WTC11 (cell line): ENCODE measurements around the gene GRID2. TPM values are rescaled to one million over a fixed set of nuclear protein-coding genes. Genes with fewer than 3 reads are reported as not detected.

Experiments
- ATAC-seq: fragments of 200-7000 bp; cut with Tn5 transposase; 2 replicates; pipeline ENCODE4 v1.10.0; 2021; ENCODE audit warnings: mild to moderate bottlenecking, moderate library complexity
- CTCF ChIA-PET: fragments of 300-600 bp; sonication (Branson Sonifier 250); formaldehyde crosslinking; loops from one replicate; lab custom pipeline; 2021; ENCODE audit warnings: antibody characterized with exemption; lab: Charles Lee
- POLR2A ChIA-PET: fragments of 350-600 bp; sonication (Branson Sonifier 250); formaldehyde crosslinking; loops from one replicate; lab custom pipeline; 2021; ENCODE audit warnings: antibody characterized with exemption; lab: Charles Lee
- DNase-seq: peaks from one replicate; pipeline ENCODE4 v3.0.0; 2021; ENCODE audit warnings: low spot score
- H3K27ac Mint-ChIP-seq: 2 replicates; pipeline ENCODE4 v1.8.0; 2021; ENCODE audit warnings: mixed read lengths
- H3K27me3 Mint-ChIP-seq: 2 replicates; pipeline ENCODE4 v1.8.0; 2021; ENCODE audit warnings: low read depth, mild to moderate bottlenecking, moderate library complexity, mixed read lengths
- H3K36me3 Mint-ChIP-seq: 2 replicates; pipeline ENCODE4 v1.8.0; 2021; ENCODE audit warnings: mixed read lengths
- H3K4me1 Mint-ChIP-seq: 2 replicates; pipeline ENCODE4 v1.8.0; 2022; ENCODE audit warnings: mixed read lengths
- H3K4me3 Mint-ChIP-seq: 2 replicates; pipeline ENCODE4 v1.8.0; 2021; ENCODE audit warnings: mild to moderate bottlenecking, moderate library complexity, mixed read lengths
- H3K9me3 Mint-ChIP-seq: 2 replicates; pipeline ENCODE4 v1.8.0; 2021; ENCODE audit warnings: mixed read lengths
- ARID4B ChIP-seq: sonication (generic); formaldehyde crosslinking; IDR thresholded peaks from 2 replicates; pipeline ENCODE4 v1.8.0; 2023; ENCODE audit warnings: missing genetic modification reagents, mild to moderate bottlenecking, borderline replicate concordance
- ATF1 ChIP-seq: sonication (generic); formaldehyde crosslinking; IDR thresholded peaks from 2 replicates; pipeline ENCODE4 v1.8.1; 2023; ENCODE audit warnings: mild to moderate bottlenecking, moderate library complexity, missing genetic modification reagents
- ATF6 ChIP-seq: sonication (generic); formaldehyde crosslinking; IDR thresholded peaks from 2 replicates; pipeline ENCODE4 v1.8.1; 2023; ENCODE audit warnings: mild to moderate bottlenecking, missing genetic modification reagents
- CREB1 ChIP-seq: sonication (generic); formaldehyde crosslinking; IDR thresholded peaks from 2 replicates; pipeline ENCODE4 v1.8.0; 2023; ENCODE audit warnings: mild to moderate bottlenecking, missing genetic modification reagents
- CREM ChIP-seq: sonication (generic); formaldehyde crosslinking; IDR thresholded peaks from 2 replicates; pipeline ENCODE4 v1.8.1; 2022; ENCODE audit warnings: mild to moderate bottlenecking, missing genetic modification reagents, moderate library complexity
- E2F1 ChIP-seq: sonication (generic); formaldehyde crosslinking; IDR thresholded peaks from 2 replicates; pipeline ENCODE4 v1.8.0; 2022; ENCODE audit warnings: mild to moderate bottlenecking, missing genetic modification reagents
- ELF4 ChIP-seq: sonication (generic); formaldehyde crosslinking; IDR thresholded peaks from 2 replicates; pipeline ENCODE4 v1.8.1; 2022; ENCODE audit warnings: low read depth, mild to moderate bottlenecking, moderate library complexity, missing genetic modification reagents
- ERG ChIP-seq: fragments of 250-450 bp; sonication (Bioruptor Pico); IDR thresholded peaks from 2 replicates; pipeline ENCODE4 v1.8.0; 2021; ENCODE audit warnings: mild to moderate bottlenecking
- IRF1 ChIP-seq: sonication (generic); formaldehyde crosslinking; IDR thresholded peaks from 2 replicates; pipeline ENCODE4 v1.8.0; 2023; ENCODE audit warnings: missing genetic modification reagents
- JUN ChIP-seq: sonication (generic); formaldehyde crosslinking; IDR thresholded peaks from 2 replicates; pipeline ENCODE4 v1.8.0; 2023; ENCODE audit warnings: mild to moderate bottlenecking, missing genetic modification reagents
- MAX ChIP-seq: sonication (generic); formaldehyde crosslinking; IDR thresholded peaks from 2 replicates; pipeline ENCODE4 v1.8.0; 2022; ENCODE audit warnings: mild to moderate bottlenecking, missing genetic modification reagents
- MLX ChIP-seq: sonication (generic); formaldehyde crosslinking; IDR thresholded peaks from 2 replicates; pipeline ENCODE4 v1.8.1; 2023; ENCODE audit warnings: mild to moderate bottlenecking, missing genetic modification reagents, moderate library complexity
- NFE2L1 ChIP-seq: sonication (generic); formaldehyde crosslinking; IDR thresholded peaks from 2 replicates; pipeline ENCODE4 v1.8.1; 2023; ENCODE audit warnings: missing genetic modification reagents
- NR2C2 ChIP-seq: sonication (generic); formaldehyde crosslinking; IDR thresholded peaks from 2 replicates; pipeline ENCODE4 v1.8.0; 2022; ENCODE audit warnings: mild to moderate bottlenecking, missing genetic modification reagents
- NR3C1 ChIP-seq: sonication (generic); formaldehyde crosslinking; conservative IDR thresholded peaks from 2 replicates; pipeline ENCODE4 v1.8.1; 2023; ENCODE audit warnings: low read depth, mild to moderate bottlenecking, missing genetic modification reagents
- PREB ChIP-seq: sonication (generic); formaldehyde crosslinking; IDR thresholded peaks from 2 replicates; pipeline ENCODE4 v1.8.1; 2022; ENCODE audit warnings: mild to moderate bottlenecking, missing genetic modification reagents, moderate library complexity, borderline replicate concordance
- SMAD4 ChIP-seq: sonication (generic); formaldehyde crosslinking; IDR thresholded peaks from 2 replicates; pipeline ENCODE4 v1.8.0; 2022; ENCODE audit warnings: mild to moderate bottlenecking, missing genetic modification reagents
- SOX15 ChIP-seq: fragments of 250-450 bp; sonication (Bioruptor Pico); IDR thresholded peaks from 2 replicates; pipeline ENCODE4 v1.9.0; 2021; ENCODE audit warnings: mild to moderate bottlenecking
- USF1 ChIP-seq: sonication (generic); formaldehyde crosslinking; IDR thresholded peaks from 2 replicates; pipeline ENCODE4 v1.8.0; 2022; ENCODE audit warnings: mild to moderate bottlenecking, missing genetic modification reagents
- ZNF232 ChIP-seq: sonication (generic); formaldehyde crosslinking; IDR thresholded peaks from 2 replicates; pipeline ENCODE4 v1.8.0; 2022; ENCODE audit warnings: mild to moderate bottlenecking, missing genetic modification reagents
- total RNA-seq: library from RNA; stranded (reverse); gene quantifications from 3 replicates; pipeline ENCODE4 v1.2.3, GENCODE V29; 2021

GRID2 gene
- total RNA-seq, 1 experiment from 2014 or later = 26.8 TPM

- CTCF ChIA-PET = no interaction called here
- no peak for TF ChIP-seq ATF6 (CRISPR knock-in tag)
- TF ChIP-seq NR2C2 (CRISPR knock-in tag) = no peak
- TF ChIP-seq ZNF232 = no peak
- TF ChIP-seq MAX (CRISPR knock-in tag) = no peak
- no peak for TF ChIP-seq ERG (CRISPR knock-in tag)
- no peak for TF ChIP-seq NR3C1
- TF ChIP-seq, all 79 proteins: peak for 0
- no peak overlapping the region for H3K4me3 Mint-ChIP-seq
- ATAC-seq (no peak), DNase-seq (no peak)
- H3K36me3 Mint-ChIP-seq = no peaks in the 10 kb centered on the region
- no peak overlapping the region for H3K27ac Mint-ChIP-seq
- POLR2A ChIA-PET = no interaction called here
- peaks cover 33% of the 10 kb centered on the region for H3K4me1 Mint-ChIP-seq
- no peaks in the 10 kb centered on the region for H3K9me3 Mint-ChIP-seq
- H3K27me3 Mint-ChIP-seq = no peaks in the 10 kb centered on the region
Observed at GRCh38 chr4:92843784-92844183, 540.0 kb downstream of the GRID2 start.

- Mint-ChIP-seq H3K4me3 (no peak overlapping the region), H3K36me3 (no peaks in the 10 kb centered on the region), H3K4me1 (peaks cover 27% of the 10 kb centered on the region)
- CTCF ChIA-PET = no interaction called here
- no peak for TF ChIP-seq JUN (CRISPR knock-in tag)
- TF ChIP-seq, all 79 proteins: peak for 0
- POLR2A ChIA-PET = no interaction called here
- Mint-ChIP-seq H3K27ac (0 out of 2 replicates have a peak overlapping the region, but pooled peaks have one; percentile 17), H3K27me3 (no peaks in the 10 kb centered on the region), H3K9me3 (no peaks in the 10 kb centered on the region)
- DNase-seq = no peak
- ATAC-seq = no peak
Observed at GRCh38 chr4:92847026-92847425, 543.3 kb downstream of the GRID2 start.

- DNase-seq (no peak), ATAC-seq (no peak)
- Mint-ChIP-seq H3K4me1 (no peaks in the 10 kb centered on the region), H3K36me3 (no peaks in the 10 kb centered on the region), H3K4me3 (no peak overlapping the region), H3K9me3 (no peaks in the 10 kb centered on the region), H3K27ac (no peak overlapping the region), H3K27me3 (no peaks in the 10 kb centered on the region)
- POLR2A ChIA-PET = no interaction called here
- CTCF ChIA-PET = no interaction called here
- TF ChIP-seq ATF1 (CRISPR knock-in tag) (no peak), SOX15 (CRISPR knock-in tag) (no peak), SMAD4 (CRISPR knock-in tag) (no peak), MAX (CRISPR knock-in tag) (no peak), USF1 (CRISPR knock-in tag) (no peak), PREB (CRISPR knock-in tag) (no peak), MLX (CRISPR knock-in tag) (no peak), E2F1 (CRISPR knock-in tag) (no peak), NR3C1 (no peak), ARID4B (CRISPR knock-in tag) (no peak), IRF1 (no peak), CREM (CRISPR knock-in tag) (no peak), NFE2L1 (CRISPR knock-in tag) (no peak), CREB1 (CRISPR knock-in tag) (no peak), ELF4 (CRISPR knock-in tag) (no peak)
Observed at GRCh38 chr4:92862509-92862908, 558.7 kb downstream of the GRID2 start.
